Rectal smooth muscle tissue (tissue), 1 donor: ENCODE results near the gene KRT9.
"Not testable (repeated sequence)": the region's sequence is repeated elsewhere in the genome, so short reads cannot be mapped to it uniquely, and the experiment has no call there.

Source experiments
- H3K27ac ChIP-seq: one replicate; pipeline ENCODE4 v1.7.0; 2013; ENCODE audit warnings: low read depth, low read length, inconsistent platforms
- H3K27me3 ChIP-seq: one replicate; pipeline ENCODE4 v1.7.0; 2013; ENCODE audit warnings: low read length; ENCODE audit not compliant: control insufficient read depth, insufficient read depth
- H3K36me3 ChIP-seq: one replicate; pipeline ENCODE4 v1.7.0; 2013; ENCODE audit warnings: low read length; ENCODE audit not compliant: control insufficient read depth, insufficient read depth
- H3K4me1 ChIP-seq: one replicate; pipeline ENCODE4 v1.7.0; 2013; ENCODE audit warnings: low read length; ENCODE audit not compliant: control insufficient read depth, insufficient read depth
- H3K4me3 ChIP-seq: one replicate; pipeline ENCODE4 v1.7.0; 2013; ENCODE audit warnings: low read length
- H3K9ac ChIP-seq: one replicate; pipeline ENCODE4 v1.7.0; 2013; ENCODE audit warnings: low read length

Gene KRT9

DNA sequence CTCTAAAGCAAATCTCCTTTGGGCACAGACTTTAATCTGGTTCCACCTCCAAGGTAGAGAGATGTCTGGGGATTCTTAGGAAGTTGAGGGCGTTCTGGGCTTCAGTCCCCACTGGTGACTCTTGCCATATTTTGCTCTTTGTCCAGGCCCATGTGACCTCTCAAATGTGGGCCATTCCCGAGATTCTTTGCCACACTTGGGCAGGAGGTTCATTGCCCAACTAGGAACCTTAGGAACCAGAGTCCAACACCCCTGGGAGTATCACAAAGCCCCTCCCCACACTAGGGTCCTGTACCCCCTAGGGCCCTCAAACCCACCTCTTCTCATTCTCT, 8.4 kb upstream of the KRT9 start:
- Histone ChIP-seq H3K36me3 (no peaks in the 10 kb centered on the region), H3K4me1 (no peaks in the 10 kb centered on the region), H3K27ac (no peak overlapping the region), H3K27me3 (peaks cover 5% of the 10 kb centered on the region), H3K9ac (no peak overlapping the region), H3K4me3 (no peak overlapping the region)

DNA sequence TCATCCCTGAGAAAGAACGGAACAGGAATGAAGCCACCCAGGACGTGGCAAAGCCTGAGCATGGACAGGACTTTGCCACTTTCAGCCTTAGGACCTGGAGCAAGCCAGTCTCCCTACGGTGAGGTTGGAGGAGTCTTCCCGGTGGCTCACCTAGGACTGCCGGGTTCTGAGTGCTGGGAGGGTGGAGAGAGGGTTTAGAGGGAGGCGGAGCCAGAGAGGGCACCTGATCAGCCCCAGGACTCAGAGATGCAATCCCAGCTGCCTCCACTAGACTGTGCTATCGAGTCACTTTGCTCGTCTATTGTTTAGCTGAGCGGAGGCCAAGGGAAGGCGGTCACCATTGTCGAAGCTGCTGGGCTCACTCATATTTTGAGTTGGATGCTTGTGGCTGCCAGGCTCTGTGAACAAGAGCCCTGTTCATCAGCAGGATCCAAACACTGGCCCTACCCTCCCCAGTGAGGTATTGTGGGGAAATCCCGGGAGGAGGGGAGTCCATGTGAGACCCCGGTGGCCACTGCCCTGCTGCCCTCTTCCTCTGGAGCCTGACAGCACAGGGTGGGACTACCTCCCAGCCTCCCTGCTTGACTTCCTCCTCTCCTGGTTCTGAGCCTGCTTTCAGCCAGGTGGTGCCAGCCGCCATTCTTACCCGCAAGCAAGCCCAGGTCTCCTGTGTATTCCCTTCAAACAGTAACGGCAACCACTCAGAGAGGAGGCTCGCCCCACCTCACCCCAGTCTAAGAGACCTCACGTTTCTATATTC, 7.8 kb upstream of the KRT9 start:
- H3K4me1 ChIP-seq = no peaks in the 10 kb centered on the region
- no peak overlapping the region for H3K4me3 ChIP-seq
- no peak overlapping the region for H3K9ac ChIP-seq
- no peak overlapping the region for H3K27ac ChIP-seq
- H3K27me3 ChIP-seq = peaks cover 5% of the 10 kb centered on the region
- no peaks in the 10 kb centered on the region for H3K36me3 ChIP-seq

DNA sequence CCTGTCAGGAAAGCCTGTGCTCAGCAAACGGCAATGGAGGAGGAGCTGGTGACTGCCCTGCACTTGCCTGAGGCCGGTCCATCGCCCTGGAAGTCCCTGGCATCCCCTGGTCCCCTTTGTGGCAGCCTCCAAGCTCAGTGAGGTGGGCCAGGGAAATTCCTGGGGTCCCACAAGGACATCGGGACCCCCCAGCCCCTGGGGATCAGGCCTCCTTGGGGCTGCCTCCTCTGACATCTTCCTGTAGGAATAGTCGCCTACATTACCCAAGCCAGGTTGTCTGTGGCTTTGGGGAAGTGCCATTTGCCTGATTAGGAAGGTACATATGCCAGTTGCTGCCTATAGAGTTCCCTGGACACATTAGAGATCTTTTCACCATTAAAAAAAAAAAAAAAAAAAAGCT, 7.1 kb upstream of the KRT9 start:
- Histone ChIP-seq H3K9ac (no peak overlapping the region), H3K27ac (no peak overlapping the region)

DNA sequence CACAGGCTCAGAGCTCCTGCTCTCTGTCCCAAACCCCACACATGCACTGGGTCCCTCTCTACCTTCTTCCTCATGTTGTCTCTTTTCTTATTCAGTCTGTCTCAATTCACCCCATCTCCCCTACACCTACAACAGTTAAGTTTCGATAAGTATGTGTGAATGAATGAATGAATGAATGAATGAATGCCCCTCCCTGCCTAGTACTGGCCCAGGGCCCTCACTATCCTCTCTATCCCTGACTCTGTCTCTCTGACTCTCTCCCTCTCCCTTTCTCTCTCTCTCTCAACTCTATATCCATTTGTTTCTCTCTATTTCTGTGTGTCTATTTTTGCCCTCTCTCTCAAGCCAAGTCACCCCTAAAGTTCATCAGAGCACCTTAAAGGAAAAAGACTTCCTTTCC, 6.7 kb upstream of the KRT9 start:
- Histone ChIP-seq H3K27ac (no peak overlapping the region), H3K4me3 (no peak overlapping the region), H3K9ac (no peak overlapping the region), H3K36me3 (no peaks in the 10 kb centered on the region), H3K4me1 (no peaks in the 10 kb centered on the region), H3K27me3 (peaks cover 5% of the 10 kb centered on the region)

More for the DNA sequence above, 7.1 kb upstream of the KRT9 start:
- peaks cover 5% of the 10 kb centered on the region for H3K27me3 ChIP-seq
- no peaks in the 10 kb centered on the region for H3K36me3 ChIP-seq
- no peaks in the 10 kb centered on the region for H3K4me1 ChIP-seq
- no peak overlapping the region for H3K4me3 ChIP-seq

DNA sequence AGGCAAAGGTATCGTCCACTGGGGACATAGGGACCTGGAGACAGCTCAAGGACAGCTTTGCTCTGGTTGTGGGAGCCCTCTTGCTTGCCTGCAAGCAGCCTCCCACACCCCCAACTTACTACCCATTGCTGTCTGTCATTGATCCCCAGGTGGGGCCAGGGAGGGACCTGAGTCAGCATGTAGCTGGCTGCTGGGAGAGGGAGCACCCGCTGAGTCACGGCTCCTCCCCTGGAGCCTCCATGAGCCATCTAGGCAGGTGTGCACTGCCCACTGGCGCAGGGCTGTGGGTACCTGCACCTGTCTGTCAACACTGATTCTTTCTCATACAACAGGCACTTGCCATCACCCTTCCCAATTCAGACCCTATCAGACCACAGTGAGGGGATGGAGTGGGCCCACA, 4.9 kb upstream of the KRT9 start:
- H3K36me3 ChIP-seq, H3K4me1 ChIP-seq, H3K27me3 ChIP-seq, H3K9ac ChIP-seq, H3K27ac ChIP-seq, H3K4me3 ChIP-seq: not testable (repeated sequence)

DNA sequence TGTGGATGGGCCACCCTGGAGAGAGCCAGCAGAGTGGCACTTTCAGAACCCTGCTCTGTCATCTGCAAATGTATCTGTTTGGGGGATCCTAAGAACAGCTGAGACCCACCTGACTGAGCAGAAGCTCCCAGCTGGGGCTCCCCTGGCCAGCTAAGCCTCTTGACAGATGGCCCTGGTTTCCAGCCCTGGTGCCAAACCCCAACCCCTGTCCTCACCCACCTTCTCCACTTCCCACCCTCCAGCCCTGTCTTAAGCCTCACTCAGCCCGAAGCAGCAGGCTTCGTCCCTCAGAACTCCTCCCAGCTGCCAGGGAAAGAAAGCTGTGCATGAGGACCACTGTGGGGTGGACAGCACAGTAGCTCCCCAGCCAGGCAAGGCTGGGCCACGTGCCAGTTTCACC, 3.5 kb upstream of the KRT9 start:
- H3K9ac ChIP-seq = no peak overlapping the region
- H3K36me3 ChIP-seq = no peaks in the 10 kb centered on the region
- H3K4me3 ChIP-seq = no peak overlapping the region
- no peaks in the 10 kb centered on the region for H3K4me1 ChIP-seq
- H3K27ac ChIP-seq = no peak overlapping the region
- peaks cover 8% of the 10 kb centered on the region for H3K27me3 ChIP-seq

DNA sequence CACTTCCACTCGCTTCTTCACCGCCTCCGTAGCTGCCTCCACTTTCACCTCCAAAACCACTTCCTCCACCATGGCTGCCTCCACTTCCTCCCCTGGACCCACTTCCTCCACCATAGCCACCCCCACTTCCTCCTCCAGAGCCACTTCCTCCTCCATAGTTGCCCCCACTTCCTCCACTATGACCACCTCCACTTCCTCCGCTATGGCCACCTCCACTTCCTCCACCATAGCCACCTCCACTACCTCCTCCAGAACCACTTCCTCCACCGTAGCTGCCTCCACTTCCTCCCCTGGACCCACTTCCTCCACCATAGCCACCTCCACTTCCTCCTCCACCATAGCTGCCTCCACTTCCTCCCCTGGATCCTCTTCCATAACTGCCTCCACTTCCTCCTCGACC, 4.5 kb downstream of the KRT9 start:
- peaks cover 5% of the 10 kb centered on the region for H3K27me3 ChIP-seq
- H3K36me3 ChIP-seq = no peaks in the 10 kb centered on the region
- no peak overlapping the region for H3K27ac ChIP-seq
- no peak overlapping the region for H3K9ac ChIP-seq
- no peaks in the 10 kb centered on the region for H3K4me1 ChIP-seq
- H3K4me3 ChIP-seq = no peak overlapping the region

DNA sequence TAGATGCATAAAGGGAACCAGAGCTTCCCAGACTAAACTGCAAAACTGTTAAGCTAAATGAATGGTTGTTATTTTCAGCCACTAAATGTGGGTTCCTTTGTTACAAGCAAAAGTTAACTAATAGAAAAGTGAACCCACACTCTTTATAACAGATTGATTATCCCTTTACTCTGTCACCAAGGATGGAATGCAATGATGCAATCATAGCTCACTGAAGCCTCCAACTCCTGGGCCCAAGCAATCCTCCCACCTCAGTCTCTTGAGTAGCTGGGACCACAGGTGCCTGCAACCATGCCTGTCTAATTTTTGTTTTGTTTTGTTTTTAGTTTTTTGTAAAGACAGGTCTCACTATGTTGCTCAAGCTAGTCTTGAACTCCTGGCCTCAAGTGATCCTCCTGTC, 6.5 kb downstream of the KRT9 start:
- Histone ChIP-seq H3K4me1 (no peaks in the 10 kb centered on the region), H3K4me3 (no peak overlapping the region), H3K27ac (no peak overlapping the region), H3K36me3 (no peaks in the 10 kb centered on the region), H3K27me3 (peaks cover 5% of the 10 kb centered on the region), H3K9ac (no peak overlapping the region)

DNA sequence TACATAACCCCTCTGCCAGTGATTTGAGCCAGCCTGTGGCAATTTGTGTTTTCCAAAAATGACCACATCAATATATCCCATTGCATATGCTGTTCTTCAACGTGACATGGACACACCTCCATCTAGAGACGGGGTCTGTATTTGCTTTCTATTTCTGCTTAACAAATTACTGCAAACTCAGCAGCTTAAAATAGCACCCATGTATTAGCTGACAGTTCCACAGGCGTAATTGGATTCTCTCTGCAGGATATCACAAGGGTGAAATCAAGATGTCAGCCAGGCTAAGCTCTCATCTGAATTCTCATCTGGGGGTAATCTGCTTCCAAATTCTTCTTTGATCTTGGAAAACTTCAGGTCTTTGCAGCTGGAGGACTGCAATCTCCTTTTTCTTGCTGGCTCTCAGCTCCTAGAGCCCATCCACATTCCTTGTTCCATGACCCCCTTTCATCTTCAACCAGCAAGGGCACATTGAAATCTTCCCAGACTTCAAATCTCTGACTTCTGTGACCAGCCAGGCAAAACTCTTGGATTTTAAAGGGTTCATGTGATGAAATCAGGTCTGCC, 8.2 kb downstream of the KRT9 start:
- H3K27me3 ChIP-seq = peaks cover 5% of the 10 kb centered on the region
- H3K9ac ChIP-seq = no peak overlapping the region
- H3K4me1 ChIP-seq = no peaks in the 10 kb centered on the region
- no peak overlapping the region for H3K27ac ChIP-seq
- H3K4me3 ChIP-seq = no peak overlapping the region
- H3K36me3 ChIP-seq = no peaks in the 10 kb centered on the region

DNA sequence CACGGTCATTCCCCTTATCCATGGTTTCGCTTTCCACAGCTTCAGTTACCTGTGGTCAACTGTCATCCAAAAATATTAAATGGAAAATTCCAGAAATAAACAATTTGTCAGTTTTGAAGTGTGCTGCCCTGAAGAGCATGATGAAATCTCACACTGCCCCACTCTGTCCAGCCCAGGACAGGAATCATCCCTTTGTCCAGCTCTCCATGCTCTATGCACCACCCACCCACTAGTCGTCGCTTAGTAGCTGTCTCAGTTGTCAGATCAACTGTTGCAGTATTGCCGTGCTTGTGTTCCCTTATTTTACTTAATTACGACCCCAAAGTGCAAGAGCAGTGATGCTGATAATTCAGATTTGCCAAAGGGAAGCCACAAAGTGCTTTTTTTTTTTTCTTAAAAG, 10.3 kb downstream of the KRT9 start:
- no peaks in the 10 kb centered on the region for H3K4me1 ChIP-seq
- no peak overlapping the region for H3K4me3 ChIP-seq
- no peak overlapping the region for H3K9ac ChIP-seq
- H3K27ac ChIP-seq = no peak overlapping the region
- H3K27me3 ChIP-seq = peaks cover 2% of the 10 kb centered on the region
- no peaks in the 10 kb centered on the region for H3K36me3 ChIP-seq

DNA sequence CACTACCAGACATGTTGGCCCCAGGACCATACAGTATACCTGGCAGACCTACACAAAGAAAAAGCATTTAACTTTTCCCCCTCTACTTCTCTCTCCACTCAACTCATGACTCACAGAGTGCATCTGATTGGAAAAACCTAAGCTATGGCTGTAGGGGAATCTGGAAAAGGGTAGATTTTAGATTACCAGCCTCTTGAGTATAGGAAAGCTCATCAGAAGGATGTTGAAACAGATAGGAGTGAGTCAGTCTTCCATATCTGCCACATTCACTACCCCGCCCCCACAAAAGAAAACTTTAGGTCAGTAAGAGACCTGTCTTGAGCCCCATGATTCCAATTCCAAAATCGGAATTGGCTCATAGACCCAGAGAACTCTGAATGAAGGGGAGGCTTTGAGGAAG, 12.3 kb downstream of the KRT9 start:
- no peak overlapping the region for H3K4me3 ChIP-seq
- no peak overlapping the region for H3K9ac ChIP-seq
- H3K27ac ChIP-seq = no peak overlapping the region
- H3K36me3 ChIP-seq = no peaks in the 10 kb centered on the region
- H3K4me1 ChIP-seq = no peaks in the 10 kb centered on the region
- H3K27me3 ChIP-seq = peaks cover 2% of the 10 kb centered on the region

DNA sequence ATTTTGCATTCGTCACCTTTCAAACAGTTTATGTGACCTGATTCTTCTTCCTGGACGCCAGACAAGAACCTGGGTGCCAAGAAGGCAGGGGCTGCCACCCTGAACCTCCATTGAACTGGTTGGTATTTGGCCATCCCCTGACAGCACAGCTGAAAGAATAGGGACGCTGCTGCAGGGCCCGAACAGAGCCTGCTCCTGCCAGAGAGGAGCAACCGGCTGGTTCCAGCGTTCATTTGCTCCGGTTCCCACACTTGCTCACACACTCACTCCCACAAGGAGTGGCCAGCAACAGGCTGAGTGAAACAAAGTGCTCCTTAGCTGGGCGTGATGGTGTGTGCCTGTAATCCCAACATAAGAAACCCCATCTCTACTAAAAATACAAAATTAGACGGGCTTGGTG, 14.9 kb downstream of the KRT9 start:
- Histone ChIP-seq H3K27me3 (no peaks in the 10 kb centered on the region), H3K27ac (no peak overlapping the region), H3K4me3 (no peak overlapping the region), H3K36me3 (no peaks in the 10 kb centered on the region), H3K9ac (no peak overlapping the region), H3K4me1 (no peaks in the 10 kb centered on the region)

DNA sequence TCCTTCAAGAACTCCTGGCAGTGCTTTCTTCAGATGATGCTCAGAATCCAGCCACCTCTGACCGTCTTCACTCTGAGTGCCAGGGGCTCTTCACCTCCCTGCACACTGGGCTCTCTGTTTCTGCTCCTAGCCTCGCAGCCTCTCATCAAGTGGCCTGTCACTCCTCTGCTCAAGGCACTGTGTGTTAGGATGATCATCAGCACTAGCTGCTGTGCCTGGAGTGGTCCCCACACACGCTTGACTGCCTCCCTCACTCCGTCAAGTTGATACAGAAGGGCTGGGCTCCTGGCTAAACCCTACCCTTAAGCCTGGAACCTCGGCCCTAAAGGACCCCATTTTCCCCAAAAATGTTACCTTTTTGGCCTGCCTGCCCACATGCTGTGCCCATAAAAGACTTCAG, 15.6 kb downstream of the KRT9 start:
- Histone ChIP-seq H3K4me1 (no peaks in the 10 kb centered on the region), H3K9ac (no peak overlapping the region), H3K27ac (no peak overlapping the region), H3K36me3 (no peaks in the 10 kb centered on the region), H3K4me3 (no peak overlapping the region), H3K27me3 (no peaks in the 10 kb centered on the region)
